Upper lobe of left lung (tissue), 4 donors: ENCODE measurements around the gene ZC3H8.

Experiments used
- CTCF ChIP-seq, 6 experiments: fragments of 450-650 bp in 4 of 6; fragments of 200-600 bp in 2 of 6; sonication (generic) in 2 of 6; IDR thresholded peaks; one replicate each; pipeline ENCODE4 v1.5.1; 2016 to 2019; ENCODE audit warnings: antibody characterized with exemption in 6 of 6
- EP300 ChIP-seq, 4 donors: sonication (generic); formaldehyde crosslinking; IDR thresholded peaks; one replicate each; pipeline ENCODE4 v1.5.1; 2017; ENCODE audit warnings: antibody characterized with exemption in 4 of 4, control low read depth in 2 of 4
- POLR2A ChIP-seq, 4 donors: fragments of 450-650 bp; IDR thresholded peaks; one replicate each; pipeline ENCODE4 v1.5.1; 2016 to 2017; ENCODE audit warnings: antibody characterized with exemption in 4 of 4, mild to moderate bottlenecking in 2 of 4

DNA sequence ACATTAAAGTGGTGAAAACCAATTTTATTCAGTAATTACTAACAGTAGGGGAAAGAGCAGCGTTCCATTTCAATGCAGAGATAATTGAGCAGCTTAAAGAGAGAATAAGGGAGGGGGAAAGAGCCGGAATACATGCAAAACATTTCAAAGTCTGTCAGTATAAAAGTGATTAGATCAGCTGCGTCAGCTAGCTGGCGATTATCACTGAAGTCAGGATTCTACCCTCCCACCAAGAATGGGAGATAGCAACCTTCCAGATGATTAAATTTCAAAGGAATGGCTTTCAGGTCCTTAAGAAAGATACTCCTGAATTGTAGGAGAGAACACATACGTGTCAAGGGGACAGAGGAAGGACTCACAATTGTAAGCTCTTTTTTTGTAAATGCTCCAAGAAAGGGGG is 17.8 kb upstream of the ZC3H8 start:
- TF ChIP-seq CTCF (IDR thresholded peaks at IDR 0.05) (no peak), POLR2A (IDR thresholded peaks at IDR 0.05) (no peak), EP300 (IDR thresholded peaks at IDR 0.05) (no peak)
